GM18519 (cell line): ENCODE measurements around the gene JSRP1.
A peak's percentile ranks its signal among the peaks of the same experiment; 100 is the strongest.
"Not testable (repeated sequence)": the region's sequence is repeated elsewhere in the genome, so short reads cannot be mapped to it uniquely, and the experiment has no call there.

Source experiments
- ATAC-seq: cut with Tn5 transposase; IDR thresholded peaks from one replicate; pipeline ENCODE4 v1.9.1; 2021; ENCODE audit warnings: mild to moderate bottlenecking, moderate library complexity; ENCODE audit not compliant: unreplicated experiment, low FRiP score

The JSRP1 gene

DNA sequence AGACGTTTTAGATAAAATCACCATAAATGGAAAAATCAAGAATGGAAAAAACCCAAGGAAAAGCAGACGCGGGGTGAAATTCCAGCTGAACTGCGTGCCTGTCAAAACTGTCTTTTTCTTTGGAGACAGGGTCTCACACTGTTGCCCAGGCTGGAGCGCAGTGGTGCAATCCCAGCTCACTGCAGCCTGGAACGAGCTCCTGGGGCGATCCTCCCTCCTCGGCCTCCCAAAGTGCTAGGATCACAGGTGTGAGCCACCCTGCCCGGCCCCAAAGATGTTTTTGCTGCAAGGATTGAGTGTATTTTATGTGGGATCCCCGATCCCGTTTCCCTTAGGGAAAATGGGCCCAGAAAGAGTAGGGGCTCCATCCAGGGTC, 26.6 kb upstream of the JSRP1 start:
- no peak for ATAC-seq

DNA sequence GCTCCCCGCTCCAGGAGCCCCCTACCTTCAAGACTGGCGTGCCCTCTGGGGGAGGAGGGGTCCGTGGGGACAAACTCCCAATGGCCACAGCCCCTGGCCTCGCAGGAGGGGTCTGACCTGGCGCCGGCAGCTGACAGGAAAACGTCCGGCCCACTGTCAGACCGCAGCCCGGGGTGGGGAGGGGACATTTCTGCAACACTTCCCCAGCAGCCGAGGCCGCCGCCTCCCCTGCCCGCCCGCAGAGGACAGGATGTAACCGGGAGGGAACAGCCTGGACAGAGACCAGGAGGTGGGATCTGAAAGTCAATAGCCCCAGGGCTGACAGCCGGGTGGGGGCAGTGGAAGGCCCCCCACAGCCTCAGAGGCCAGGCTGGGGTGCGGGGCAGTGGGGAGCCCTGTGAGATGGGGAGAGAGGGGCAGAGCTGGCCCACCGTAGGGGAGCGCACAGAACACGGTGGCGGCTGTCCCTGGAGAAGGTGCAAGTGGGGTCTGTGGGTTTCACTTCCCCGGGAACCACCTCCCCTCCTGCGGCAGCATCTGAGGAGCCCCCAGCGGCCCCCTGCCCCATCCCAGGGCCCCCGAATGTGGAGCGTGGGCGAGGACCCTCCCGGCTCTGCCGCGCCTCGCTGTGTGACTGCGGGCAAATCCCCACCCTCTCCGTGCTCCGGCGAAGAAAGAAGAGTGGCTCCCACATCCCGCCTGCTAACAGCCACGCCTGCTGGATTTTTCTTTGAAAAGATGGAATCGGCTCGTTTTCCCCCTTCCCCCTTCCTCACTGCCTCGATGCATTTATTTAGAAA, 26.0 kb upstream of the JSRP1 start, which contains the start of gene PEAK3:
PEAK3 (minus strand) TSS at position 114 of the 800 bp plus-strand sequence. CDS start 1,244 bp downstream, outside the sequence.
- ATAC-seq, result no peak

DNA sequence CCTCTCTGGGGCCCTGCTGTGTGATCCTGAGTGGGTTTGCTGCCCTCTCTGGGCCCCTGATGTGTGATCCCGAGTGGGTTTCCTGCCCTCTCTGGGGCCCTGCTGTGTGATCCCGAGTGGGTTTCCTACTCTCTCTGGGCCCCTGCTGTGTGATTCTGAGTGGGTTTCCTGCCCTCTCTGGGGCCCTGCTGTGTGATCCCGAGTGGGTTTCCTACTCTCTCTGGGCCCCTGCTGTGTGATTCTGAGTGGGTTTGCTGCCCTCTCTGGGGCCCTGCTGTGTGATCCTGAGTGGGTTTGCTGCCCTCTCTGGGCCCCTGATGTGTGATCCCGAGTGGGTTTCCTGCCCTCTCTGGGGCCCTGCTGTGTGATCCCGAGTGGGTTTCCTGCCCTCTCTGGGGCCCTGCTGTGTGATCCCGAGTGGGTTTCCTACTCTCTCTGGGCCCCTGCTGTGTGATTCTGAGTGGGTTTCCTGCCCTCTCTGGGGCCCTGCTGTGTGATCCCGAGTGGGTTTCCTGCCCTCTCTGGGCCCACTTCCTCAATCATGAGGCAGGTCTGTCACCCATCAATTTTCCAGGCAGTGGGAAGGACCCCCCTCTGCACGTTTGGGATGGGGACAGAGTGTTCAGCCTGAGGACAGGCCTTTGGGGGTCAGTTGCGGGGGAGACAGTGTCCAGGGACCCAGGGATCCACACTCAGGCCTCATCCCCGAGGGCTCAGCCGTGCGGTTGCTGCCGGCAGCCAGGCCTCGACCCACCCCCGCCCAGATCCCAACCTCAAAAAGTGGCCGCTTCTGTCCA, 25.2 kb upstream of the JSRP1 start:
- not testable (repeated sequence) for ATAC-seq

DNA sequence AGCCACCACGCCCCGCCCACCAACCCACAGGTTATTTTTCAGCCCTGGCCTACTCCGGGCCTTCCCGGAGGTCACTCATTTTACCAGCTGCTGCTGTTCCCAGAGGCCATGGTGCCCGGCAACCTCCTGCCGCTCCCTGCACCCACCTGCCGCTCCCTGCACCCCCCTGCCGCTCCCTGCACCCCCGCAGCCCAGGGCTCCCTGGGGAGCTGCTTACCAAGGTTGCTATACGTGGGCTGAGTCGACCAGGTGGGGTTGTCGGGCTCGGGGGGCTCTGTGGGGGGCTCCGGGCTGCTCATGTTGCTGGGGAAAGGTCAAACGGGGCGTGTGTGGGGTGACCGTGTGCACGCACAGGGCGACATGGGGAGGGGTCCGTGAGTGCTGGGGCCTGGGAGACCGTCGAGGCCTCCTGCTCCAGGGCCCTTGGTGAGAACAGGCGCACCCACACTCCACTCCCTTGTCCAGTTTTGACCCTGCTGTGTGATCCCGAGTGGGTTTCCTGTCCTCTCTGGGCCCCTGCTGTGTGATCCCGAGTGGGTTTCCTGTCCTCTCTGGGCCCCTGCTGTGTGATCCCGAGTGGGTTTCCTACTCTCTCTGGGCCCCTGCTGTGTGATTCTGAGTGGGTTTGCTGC, 24.5 kb upstream of the JSRP1 start:
- no peak for ATAC-seq

DNA sequence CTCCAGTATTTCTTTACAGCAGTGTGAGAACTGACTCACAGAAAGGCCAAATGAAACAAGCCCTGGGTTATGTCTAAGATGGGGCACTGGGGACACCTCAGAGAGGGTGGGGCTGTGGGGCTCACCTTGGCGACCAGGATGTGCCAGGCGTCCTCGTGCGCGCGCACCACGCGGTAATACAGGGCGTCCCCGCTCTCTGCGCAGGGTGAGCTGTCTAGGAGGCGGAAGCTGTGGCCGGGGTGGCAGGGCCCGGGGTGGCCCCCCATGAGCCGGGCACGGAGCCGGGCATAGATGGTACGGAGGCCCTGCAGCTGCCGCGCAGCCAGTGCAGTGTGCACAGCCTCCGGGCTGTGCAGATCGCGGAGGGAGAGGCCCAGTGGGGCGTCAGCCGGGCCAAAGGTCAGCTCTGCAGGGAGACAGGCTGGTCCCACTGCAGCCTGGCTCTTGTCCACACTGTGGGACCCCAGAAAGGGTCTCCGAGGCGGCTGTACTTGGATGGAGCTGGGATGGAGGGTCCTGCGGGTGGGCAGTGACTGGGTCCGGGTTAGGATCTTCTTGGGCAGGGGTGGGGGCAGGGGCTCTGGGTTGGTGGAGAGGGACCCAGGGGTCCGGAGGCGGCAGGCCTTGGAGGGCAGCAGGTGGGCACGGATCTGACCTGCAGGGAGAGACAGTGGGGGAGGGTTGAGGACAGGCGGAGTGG, 22.4 kb upstream of the JSRP1 start:
- ATAC-seq, result no peak

DNA sequence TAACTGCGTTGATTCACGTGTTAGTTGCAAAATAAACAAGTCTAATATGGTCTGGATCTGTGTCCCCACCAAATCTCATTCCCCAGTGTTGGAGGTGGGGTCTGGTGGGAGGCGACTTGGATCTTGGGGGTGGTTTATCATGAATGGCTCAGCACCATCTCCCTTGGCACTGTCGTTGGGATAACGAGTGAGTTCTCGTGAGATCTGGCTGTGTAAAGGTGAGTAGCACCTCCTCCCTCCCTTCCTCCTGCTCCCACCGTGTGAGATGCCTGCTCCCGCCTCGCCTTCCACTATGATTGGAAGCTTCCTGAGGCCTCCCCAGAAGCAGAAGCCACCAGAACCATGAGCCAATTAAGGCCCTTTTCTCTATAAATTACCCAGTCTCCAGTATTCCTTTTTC, 20.9 kb upstream of the JSRP1 start:
- no peak for ATAC-seq

DNA sequence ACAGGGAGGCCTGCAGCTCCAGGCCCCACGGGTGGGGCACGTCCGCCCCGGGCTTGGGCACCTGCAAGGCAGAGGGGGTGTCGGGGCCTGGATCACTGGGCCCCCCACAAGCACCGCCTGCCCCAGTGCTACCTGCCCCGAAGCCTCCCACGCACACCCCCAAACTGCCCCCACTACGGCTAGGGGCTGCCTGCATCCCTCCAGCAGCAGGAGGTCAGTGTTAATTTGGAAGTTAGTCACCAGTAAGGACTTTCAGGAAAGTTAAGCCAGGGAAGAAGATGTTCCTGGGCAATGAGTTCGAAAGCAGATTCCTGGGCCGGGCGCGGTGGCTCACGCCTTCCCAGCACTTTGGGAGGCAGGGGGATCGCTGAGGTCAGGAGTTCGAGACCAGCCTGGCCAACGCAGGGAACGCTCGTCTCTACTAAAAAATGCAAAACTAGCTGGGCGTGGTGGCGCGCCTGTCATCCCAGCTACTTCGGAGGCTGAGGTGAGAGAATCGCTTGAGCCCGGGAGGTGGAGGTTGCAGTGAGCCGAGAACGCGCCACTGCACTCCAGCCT, 20.3 kb upstream of the JSRP1 start:
- ATAC-seq, result no peak

DNA sequence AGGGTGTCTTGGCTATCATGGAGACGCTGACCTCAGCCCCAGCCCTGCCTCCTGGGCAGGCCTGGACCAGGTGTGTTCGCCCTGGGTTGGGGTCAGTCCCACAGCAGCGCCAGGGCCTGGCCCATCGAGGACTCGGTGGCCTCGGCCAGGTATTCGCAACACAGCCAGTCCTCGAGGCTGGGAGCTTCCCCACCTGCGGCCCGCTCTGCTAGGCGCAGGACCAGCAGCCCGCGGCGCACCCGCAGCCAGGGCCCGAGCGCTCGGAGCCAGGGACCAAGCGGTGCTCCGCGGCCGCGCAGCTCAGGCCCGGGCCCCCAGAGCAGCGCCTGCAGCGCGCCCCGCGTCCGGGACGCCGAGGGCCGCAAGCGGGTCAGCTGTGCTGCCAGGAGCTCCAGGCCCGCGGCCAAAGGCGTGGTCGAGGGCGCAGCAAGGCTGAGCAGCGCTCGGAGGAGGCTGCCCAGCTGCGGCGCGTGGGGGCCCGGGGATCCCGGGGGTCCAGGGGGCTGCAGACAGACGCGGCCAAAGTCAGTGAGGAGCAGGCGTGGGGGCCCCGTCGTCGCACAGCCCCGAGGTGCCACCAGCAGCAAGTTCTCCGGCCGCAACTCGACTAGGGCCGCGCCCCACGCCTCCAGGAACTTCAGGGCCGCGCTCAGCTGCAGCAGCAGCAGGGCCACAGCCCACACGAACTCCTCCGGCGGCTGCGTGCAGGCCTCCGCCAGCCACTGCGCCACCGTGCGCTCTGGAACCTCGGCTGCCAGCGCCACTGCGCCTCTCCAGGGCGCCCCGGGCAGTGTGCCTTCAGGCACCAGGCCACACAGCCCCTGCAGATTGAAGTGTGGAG, 19.6 kb upstream of the JSRP1 start:
- no peak for ATAC-seq

DNA sequence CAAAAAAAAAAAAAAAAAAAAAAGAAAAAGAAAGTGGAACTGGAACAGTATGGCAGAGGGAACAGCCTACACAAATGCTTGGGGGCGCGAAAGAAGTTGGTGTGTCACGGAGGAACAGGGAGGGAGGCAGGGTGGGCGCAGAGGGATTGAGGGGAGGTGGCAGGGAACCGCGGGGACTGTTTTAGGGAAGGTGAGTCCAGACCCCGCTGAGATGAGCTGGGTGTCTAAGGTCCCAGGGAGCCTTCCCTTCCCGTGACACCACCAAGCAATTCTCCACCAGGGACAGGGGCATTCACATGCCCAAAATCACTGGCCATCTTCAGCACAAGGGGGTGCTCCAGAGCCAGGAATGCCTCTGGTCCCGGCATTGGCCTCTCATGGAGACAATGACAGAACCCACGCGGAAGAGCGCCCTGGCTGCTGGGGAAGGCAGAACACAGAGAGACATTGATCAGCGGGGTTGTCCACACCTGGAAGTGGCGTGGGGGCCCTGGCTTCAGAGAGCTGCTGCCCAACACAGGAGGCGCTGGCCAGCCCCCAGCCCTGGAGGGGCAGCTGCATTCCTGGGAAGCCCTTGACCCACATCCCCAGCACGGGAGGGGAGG, 18.8 kb upstream of the JSRP1 start:
- no peak for ATAC-seq

DNA sequence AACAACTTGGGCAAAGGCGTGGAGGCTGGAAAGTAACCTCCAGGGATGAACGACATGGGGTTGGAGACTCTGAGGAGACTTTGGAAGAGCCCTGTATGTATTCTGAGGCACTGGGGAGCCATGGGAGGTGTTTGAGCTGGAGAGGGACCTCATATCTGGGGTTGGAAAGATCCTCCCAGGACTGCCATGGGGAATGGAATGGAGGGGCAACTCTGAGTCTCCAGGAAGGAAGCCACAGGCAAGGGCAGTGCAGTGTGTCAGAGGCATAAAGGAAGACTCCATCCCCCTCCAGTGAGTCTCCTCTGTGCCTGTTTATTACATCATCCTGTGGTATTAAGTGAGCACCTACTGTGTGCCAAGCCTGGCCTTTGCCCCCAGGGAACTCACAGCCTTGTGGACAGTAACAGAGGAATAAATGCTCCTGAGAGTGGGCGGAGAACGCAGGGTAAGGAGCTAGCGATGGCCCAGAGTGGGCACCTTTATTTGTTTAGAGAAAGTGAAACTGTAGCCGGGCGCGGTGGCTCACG, 18.0 kb upstream of the JSRP1 start:
- no peak for ATAC-seq

DNA sequence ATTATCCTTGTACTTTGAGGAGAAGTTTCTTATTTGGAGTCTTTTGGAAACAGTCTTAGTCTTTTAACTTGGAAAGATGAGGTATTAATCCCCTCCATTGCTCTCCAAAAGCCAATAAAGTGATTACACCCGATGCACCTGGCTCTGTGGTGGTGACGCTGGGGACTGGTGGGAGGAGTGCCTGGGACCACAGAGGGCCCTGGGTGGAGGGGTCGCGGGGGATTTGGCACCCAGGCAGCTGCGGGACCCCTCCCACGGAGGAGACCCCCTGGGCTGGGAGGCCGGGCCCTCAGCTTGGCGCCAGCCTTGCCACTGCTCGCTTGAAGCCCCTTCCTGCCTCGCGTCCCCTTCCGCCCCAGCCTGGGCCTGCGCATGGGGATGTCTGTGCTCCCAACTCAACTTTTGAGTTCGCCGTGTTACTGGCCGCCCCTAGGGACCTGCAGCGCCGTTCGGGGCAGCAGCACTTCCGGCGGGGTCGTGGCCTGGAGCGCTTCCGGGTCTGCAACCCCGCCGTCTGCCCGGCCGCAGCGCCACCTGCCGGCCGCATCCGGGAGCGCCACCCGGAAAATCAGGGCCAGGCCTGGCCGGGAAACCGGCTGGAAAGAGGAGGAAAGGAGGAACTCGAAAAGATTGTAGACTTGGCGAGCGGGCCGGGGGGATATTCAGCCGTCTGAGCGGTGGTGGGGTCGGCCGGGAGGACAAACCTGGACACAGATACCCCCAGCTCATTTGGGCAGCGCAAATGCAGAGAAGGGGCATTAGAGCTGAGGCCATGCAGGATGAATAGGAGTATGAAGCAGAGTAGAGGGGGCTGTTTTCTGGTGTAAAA, 17.4 kb upstream of the JSRP1 start:
- no peak for ATAC-seq

DNA sequence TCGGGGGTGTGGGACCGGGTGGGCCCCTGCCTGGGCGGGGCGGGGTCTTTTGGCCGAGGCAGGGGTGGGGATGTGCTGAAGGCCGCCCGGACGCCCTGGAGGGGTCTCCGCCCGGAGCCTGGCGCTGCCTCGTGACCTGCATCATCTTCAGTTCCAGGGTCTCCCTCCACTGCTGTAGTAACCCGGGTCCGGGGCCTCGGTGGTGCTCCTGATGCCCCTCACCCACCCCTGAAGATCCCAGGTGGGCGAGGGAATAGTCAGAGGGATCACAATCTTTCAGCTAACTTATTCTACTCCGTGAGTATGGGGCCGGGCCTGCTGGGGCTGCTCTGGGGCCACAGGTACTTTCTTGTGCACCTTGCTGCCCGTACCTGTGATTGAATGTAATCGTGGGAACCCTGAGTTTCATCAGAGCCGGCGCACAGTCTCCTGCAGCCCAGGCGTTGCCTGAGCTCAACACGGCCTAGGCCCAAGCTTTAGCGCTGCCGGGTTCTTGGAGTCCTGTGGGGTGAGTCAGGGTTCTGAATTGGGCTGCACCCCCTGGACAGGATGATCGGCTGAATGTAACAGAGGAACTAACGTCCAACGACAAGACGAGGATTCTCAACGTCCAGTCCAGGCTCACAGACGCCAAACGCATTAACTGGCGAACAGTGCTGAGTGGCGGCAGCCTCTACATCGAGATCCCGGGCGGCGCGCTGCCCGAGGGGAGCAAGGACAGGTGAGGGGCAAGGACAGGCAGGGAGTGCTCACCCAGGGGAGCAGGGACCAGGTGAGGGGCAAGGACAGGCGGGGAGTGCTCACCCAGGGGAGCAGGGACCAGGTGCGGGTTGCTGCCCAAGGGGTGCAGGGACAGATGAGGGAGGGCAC, 15.3 kb upstream of the JSRP1 start:
- ATAC-seq, result no peak

DNA sequence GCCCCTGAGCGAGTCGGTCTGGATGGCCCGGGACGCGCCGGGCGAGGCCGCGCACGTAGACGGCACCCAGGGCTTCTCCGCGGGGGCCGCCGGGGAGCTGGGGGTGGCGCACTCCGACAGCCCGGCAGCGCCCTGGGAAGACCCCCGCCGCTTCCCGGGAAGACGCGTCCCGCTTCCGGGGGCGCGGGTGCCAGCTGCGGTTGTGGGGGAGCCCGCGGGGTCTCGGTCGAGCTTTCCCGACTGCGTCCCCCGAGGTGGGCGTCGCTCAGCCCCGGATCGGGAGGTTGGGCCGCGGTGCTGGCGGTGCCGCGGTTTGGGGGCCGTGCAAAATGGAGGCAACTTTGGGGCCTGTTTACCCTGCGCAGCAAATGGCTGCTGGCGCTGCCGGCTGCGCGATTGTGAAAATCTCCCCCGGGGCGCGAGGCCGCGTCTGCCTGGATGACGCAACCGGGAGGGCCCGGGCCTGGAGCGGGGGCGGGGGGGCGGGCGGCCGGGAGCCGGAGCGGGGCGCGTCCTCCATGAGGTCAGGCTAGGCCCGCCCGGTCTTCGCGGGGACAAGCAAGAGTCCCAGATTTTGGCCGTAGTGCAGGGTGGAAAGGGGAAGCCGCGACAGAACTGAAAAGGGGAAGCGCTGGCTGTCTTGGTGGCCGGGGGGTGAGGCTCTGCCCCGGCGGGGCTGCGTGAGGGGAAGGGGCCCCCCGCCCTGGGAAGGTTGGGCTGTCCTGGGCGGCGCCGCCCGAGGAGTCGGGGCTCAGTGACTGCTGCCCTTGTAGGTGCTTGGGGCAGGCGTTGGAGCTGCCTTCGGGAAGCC, 14.4 kb upstream of the JSRP1 start:
- ATAC-seq, result no peak

DNA sequence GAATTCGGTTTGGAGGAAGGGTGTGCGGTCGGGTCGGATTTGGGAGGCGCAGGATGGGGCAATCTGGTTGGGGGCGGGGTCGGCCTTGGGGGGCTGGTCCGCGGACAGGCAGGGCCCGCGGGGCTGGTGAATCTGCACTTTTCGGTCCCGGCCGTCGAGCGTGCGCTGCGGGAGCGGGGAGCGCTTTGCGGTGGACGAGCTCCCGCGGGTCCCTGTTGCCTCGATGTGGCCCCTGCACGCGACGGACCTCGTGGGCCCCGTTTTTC, 13.9 kb upstream of the JSRP1 start:
- ATAC-seq, result no peak

DNA sequence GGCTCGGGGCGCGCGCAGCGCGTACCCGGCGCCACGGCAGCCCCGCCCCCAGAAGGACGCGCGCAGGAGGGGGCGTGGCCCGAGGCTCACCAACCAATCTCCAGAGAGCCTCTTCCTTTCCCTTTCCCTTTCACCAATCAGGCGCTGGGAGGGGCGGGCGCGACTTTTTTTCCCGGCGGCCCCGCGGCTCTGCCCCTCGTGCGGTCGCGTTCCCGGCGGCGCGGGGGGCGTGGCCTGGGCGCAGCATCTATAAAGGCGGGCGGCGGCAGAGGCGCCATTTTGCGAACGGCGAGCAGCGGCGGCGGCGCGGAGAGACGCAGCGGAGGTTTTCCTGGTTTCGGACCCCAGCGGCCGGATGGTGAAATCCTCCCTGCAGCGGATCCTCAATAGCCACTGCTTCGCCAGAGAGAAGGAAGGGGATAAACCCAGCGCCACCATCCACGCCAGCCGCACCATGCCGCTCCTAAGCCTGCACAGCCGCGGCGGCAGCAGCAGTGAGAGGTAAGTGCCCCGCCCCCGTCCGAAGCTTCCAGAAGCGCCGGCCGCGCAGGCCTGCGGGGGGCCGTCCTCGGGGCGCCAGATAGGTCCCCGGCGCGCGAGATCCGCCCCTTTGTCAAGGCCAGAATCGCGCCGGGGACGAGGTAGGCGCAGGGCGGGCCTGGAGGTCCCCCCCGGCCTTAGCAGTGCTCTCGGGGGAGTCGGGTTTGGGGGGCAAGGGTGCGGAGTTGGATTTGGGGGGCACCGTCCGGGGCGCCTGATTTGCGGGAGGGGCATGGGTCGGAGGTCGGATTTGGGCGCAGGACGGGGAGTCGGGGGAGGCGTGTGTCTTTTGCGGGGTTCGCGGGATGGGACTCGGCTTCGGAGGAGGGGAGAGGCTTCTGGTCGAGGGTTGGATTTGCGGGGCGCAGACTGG, 13.3 kb upstream of the JSRP1 start:
- peak; percentile 53 for ATAC-seq

DNA sequence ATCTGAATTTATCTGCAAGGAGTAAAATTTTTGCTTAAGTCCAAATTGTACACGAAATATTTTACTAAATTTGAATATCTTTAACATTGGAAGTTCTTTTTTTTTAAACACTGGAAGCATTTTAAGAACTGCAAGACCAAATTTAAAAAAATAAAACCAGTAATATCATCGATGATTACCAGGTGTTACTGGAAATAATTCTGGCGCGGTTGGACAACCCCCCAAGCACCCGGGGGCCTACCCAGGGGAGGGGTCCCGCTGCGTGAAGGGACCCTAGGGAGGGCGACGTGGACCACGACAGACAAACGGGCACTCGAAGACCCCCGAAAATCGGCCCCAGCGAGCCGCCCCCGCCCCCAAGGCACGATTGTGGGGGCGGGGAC, 12.6 kb upstream of the JSRP1 start:
- no peak for ATAC-seq
